Measurements from ENCODE around the gene ERAS.

DNA sequence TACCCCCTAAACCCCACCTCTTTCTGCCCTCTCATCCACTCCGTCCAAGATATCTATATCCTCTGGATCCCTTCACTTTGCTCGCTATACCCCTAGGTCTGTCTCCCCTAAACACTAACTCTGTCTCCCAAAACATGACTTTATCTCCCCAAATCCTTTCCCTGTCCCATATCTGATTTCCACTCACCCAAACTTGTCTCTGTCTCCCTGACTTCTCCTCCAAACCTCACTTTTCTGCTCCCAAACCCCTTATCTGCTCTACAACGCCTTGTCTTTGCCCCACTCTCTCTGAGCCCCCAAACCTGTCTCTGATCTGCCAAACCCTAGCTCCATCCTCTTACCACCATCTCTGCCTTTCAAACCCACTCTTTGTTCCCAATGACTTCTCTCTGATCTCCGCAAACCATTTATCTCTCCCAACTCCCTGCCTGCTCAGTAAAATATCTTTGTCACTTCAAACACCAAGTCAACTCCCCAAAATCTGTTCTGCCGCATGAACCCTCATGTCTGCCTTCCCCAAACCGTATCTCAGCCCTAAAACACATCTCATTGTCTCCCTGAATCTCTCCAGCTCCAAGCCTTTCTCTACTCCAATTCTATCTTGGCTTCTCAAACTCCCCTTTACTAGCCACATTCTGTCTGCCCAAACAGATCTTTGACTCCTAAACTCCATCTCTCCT is 39.3 kb upstream of the ERAS start:
- TF ChIP-seq, protein P1, sequence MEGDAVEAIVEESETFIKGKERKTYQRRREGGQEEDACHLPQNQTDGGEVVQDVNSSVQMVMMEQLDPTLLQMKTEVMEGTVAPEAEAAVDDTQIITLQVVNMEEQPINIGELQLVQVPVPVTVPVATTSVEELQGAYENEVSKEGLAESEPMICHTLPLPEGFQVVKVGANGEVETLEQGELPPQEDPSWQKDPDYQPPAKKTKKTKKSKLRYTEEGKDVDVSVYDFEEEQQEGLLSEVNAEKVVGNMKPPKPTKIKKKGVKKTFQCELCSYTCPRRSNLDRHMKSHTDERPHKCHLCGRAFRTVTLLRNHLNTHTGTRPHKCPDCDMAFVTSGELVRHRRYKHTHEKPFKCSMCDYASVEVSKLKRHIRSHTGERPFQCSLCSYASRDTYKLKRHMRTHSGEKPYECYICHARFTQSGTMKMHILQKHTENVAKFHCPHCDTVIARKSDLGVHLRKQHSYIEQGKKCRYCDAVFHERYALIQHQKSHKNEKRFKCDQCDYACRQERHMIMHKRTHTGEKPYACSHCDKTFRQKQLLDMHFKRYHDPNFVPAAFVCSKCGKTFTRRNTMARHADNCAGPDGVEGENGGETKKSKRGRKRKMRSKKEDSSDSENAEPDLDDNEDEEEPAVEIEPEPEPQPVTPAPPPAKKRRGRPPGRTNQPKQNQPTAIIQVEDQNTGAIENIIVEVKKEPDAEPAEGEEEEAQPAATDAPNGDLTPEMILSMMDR (IDR thresholded peaks at IDR 0.05) = no peak
- TF ChIP-seq REST (IDR thresholded peaks at IDR 0.05; ENCODE audit: insufficient read depth in 1 of 2, low read depth in 2 of 2, low read length in 1 of 2) (no peak), POLR2AphosphoS5 (IDR thresholded peaks at IDR 0.05; ENCODE audit: low read depth, low read length) (no peak), TCF7L2 (IDR thresholded peaks at IDR 0.05; ENCODE audit: low read depth, low read length) (no peak)

Data from Panc1 (cell line).